Neural progenitor cell (in vitro differentiated cells): ENCODE data around the gene DCUN1D1. TPM values are rescaled to one million over a fixed set of nuclear protein-coding genes. Genes with fewer than 3 reads are reported as not detected.

ENCODE experiments used
- DNase-seq: peaks from one replicate; pipeline ENCODE4 v3.0.0-alpha.2; 2016; ENCODE audit warnings: low spot score
- H2AFZ ChIP-seq: fragments of 200-600 bp; sonication (generic); replicated peaks from 2 replicates; pipeline ENCODE4 v1.6.1; 2016; ENCODE audit warnings: antibody characterized with exemption
- H3F3A ChIP-seq: fragments of 200-600 bp; sonication (generic); 2 replicates; pipeline ENCODE4 v1.6.1; 2016; ENCODE audit warnings: antibody characterized with exemption, low read depth
- H3K27ac ChIP-seq: fragments of 200-600 bp; sonication (generic); 2 replicates; pipeline ENCODE4 v1.5.1; 2016; ENCODE audit warnings: mild to moderate bottlenecking
- H3K27me3 ChIP-seq: fragments of 200-600 bp; sonication (generic); 2 replicates; pipeline ENCODE4 v1.6.1; 2016; ENCODE audit warnings: mild to moderate bottlenecking, moderate library complexity
- H3K36me3 ChIP-seq: fragments of 200-600 bp; sonication (generic); 2 replicates; pipeline ENCODE4 v1.5.1; 2016
- H3K4me1 ChIP-seq: fragments of 200-600 bp; sonication (generic); 2 replicates; pipeline ENCODE4 v1.6.1; 2016; ENCODE audit warnings: mixed run types
- H3K4me2 ChIP-seq: fragments of 200-600 bp; sonication (generic); 2 replicates; pipeline ENCODE4 v1.6.1; 2016
- H3K4me3 ChIP-seq: fragments of 200-600 bp; sonication (generic); 2 replicates; pipeline ENCODE4 v1.5.1; 2016
- H3K79me2 ChIP-seq: fragments of 200-600 bp; sonication (generic); 2 replicates; pipeline ENCODE4 v1.6.1; 2016; ENCODE audit warnings: low read depth
- H3K9ac ChIP-seq: fragments of 200-600 bp; sonication (generic); 2 replicates; pipeline ENCODE4 v1.6.1; 2016
- H3K9me3 ChIP-seq: fragments of 200-600 bp; sonication (generic); 2 replicates; pipeline ENCODE4 v1.5.1; 2016; ENCODE audit warnings: low read depth
- H4K20me1 ChIP-seq: fragments of 200-600 bp; sonication (generic); 2 replicates; pipeline ENCODE4 v1.6.1; 2016; ENCODE audit warnings: low read depth
- H3K27ac Mint-ChIP-seq: 3 replicates; pipeline ENCODE4 v1.8.0; 2021; ENCODE audit warnings: mixed read lengths
- H3K27me3 Mint-ChIP-seq: 2 replicates; pipeline ENCODE4 v1.8.0; 2022; ENCODE audit warnings: low read depth, mild to moderate bottlenecking, inconsistent platforms, moderate library complexity, mixed read lengths; ENCODE audit not compliant: insufficient read depth
- H3K36me3 Mint-ChIP-seq: 3 replicates; pipeline ENCODE4 v1.8.0; 2021; ENCODE audit warnings: mixed read lengths
- H3K4me1 Mint-ChIP-seq: 3 replicates; pipeline ENCODE4 v1.8.0; 2021; ENCODE audit warnings: mixed read lengths
- H3K4me3 Mint-ChIP-seq: 3 replicates; pipeline ENCODE4 v1.8.0; 2021; ENCODE audit warnings: mild to moderate bottlenecking, moderate library complexity, mixed read lengths
- H3K9me3 Mint-ChIP-seq: 3 replicates; pipeline ENCODE4 v1.8.0; 2020; ENCODE audit warnings: mixed read lengths
- CTCF ChIP-seq: fragments of 200-600 bp; sonication (generic); IDR thresholded peaks from 2 replicates; pipeline ENCODE4 v1.5.1; 2017; ENCODE audit warnings: antibody characterized with exemption, mild to moderate bottlenecking
- EZH2 ChIP-seq: fragments of 200-600 bp; sonication (generic); IDR thresholded peaks from 2 replicates; pipeline ENCODE4 v1.6.1; 2017; ENCODE audit warnings: antibody characterized with exemption, mild to moderate bottlenecking, moderate library complexity
- EZH2phosphoT487 ChIP-seq: fragments of 200-600 bp; sonication (generic); IDR thresholded peaks from 2 replicates; pipeline ENCODE4 v1.6.1; 2017; ENCODE audit warnings: antibody characterized with exemption
- total RNA-seq: library from RNA; depleted of rRNA; stranded (reverse); fragments of >200 nt; gene quantifications from 2 replicates; pipeline ENCODE4 v1.2.3, GENCODE V29; 2015; ENCODE audit warnings: low replicate concordance

The DCUN1D1 gene
- total RNA-seq, 1 donor from 2014 or later: 63.6 TPM

- no peak for TF ChIP-seq CTCF
- no peak for TF ChIP-seq EZH2phosphoT487
- TF ChIP-seq EZH2: no peak
- DNase-seq: no peak
- Histone ChIP-seq H3K27ac (no peak overlapping the region), H3K27me3 (no peaks in the 10 kb centered on the region), H3K79me2 (no peaks in the 10 kb centered on the region), H3K4me2 (no peak overlapping the region), H4K20me1 (no peaks in the 10 kb centered on the region), H3F3A (peaks cover 5% of the 10 kb centered on the region), H3K36me3 (peaks cover 17% of the 10 kb centered on the region), H2AFZ (no peak overlapping the region), H3K9me3 (no peaks in the 10 kb centered on the region), H3K9ac (no peak overlapping the region), H3K4me1 (no peaks in the 10 kb centered on the region), H3K4me3 (no peak overlapping the region)
- Mint-ChIP-seq H3K4me3 (no peak overlapping the region), H3K9me3 (no peaks in the 10 kb centered on the region), H3K36me3 (peaks cover 13% of the 10 kb centered on the region), H3K27me3 (peaks cover 2% of the 10 kb centered on the region), H3K27ac (no peak overlapping the region), H3K4me1 (no peaks in the 10 kb centered on the region)
Observed at GRCh38 chr3:182895513-182896112, 84.7 kb downstream of the DCUN1D1 start.

DNA sequence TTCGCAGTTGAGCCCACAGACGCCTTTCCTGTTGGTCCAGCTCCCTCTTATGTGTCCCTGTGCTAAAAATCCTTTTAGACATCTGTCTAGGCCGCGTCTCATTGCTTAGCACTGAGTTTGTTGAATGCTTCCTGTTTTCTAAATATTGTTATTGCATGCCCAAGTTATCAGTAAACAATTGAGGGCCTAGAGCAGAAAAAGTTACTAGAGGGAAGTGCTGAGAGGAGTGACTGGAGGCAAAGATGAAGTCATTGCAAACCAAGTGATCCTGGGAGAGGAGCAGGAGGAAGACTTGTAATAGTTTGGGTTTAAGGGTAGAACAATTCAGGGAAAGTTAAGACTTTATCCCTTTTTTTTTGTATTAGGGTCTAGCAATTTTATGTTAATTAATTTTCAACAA lies 88.1 kb downstream of the DCUN1D1 start:
- no peaks in the 10 kb centered on the region for H3K4me1 ChIP-seq
- H3K27ac ChIP-seq: no peak overlapping the region
- Mint-ChIP-seq H3K27me3 (peaks cover 2% of the 10 kb centered on the region), H3K4me1 (no peaks in the 10 kb centered on the region), H3K9me3 (no peaks in the 10 kb centered on the region), H3K4me3 (no peak overlapping the region), H3K27ac (no peak overlapping the region), H3K36me3 (peaks cover 13% of the 10 kb centered on the region)
- H3K4me3 ChIP-seq: no peak overlapping the region
- no peaks in the 10 kb centered on the region for H4K20me1 ChIP-seq
- H2AFZ ChIP-seq: no peak overlapping the region
- no peak overlapping the region for H3K9ac ChIP-seq
- H3K4me2 ChIP-seq: no peak overlapping the region
- no peak for DNase-seq
- H3K79me2 ChIP-seq: no peaks in the 10 kb centered on the region
- TF ChIP-seq CTCF (no peak), EZH2 (no peak), EZH2phosphoT487 (no peak)
- H3K27me3 ChIP-seq: no peaks in the 10 kb centered on the region
- peaks cover 5% of the 10 kb centered on the region for H3K36me3 ChIP-seq
- H3K9me3 ChIP-seq: no peaks in the 10 kb centered on the region
- H3F3A ChIP-seq: no peaks in the 10 kb centered on the region

- no peak overlapping the region for H3K27ac ChIP-seq
- H3K9me3 Mint-ChIP-seq: no peaks in the 10 kb centered on the region
Observed at GRCh38 chr3:182891364-182891763, 89.0 kb downstream of the DCUN1D1 start.

More at GRCh38 chr3:182891364-182891763, 89.0 kb downstream of the DCUN1D1 start:
- peaks cover 13% of the 10 kb centered on the region for H3K36me3 Mint-ChIP-seq
- H3K27me3 Mint-ChIP-seq: peaks cover 2% of the 10 kb centered on the region
- no peak for DNase-seq
- Histone ChIP-seq H3F3A (no peaks in the 10 kb centered on the region), H3K79me2 (no peaks in the 10 kb centered on the region), H4K20me1 (no peaks in the 10 kb centered on the region), H3K4me2 (no peak overlapping the region), H3K9me3 (no peaks in the 10 kb centered on the region), H3K36me3 (peaks cover 5% of the 10 kb centered on the region), H3K4me3 (no peak overlapping the region), H3K9ac (no peak overlapping the region), H3K4me1 (no peaks in the 10 kb centered on the region), H3K27me3 (no peaks in the 10 kb centered on the region), H2AFZ (no peak overlapping the region)
- H3K4me3 Mint-ChIP-seq: no peak overlapping the region
- H3K27ac Mint-ChIP-seq: no peak overlapping the region
- no peaks in the 10 kb centered on the region for H3K4me1 Mint-ChIP-seq
- TF ChIP-seq EZH2 (no peak), CTCF (no peak), EZH2phosphoT487 (no peak)
